H1 (cell line): ENCODE measurements around the gene SAXO1. TPM values are rescaled to one million over a fixed set of nuclear protein-coding genes. Genes with fewer than 3 reads are reported as not detected.

ENCODE experiments used
- CTCF ChIA-PET: fragments of 300-600 bp; sonication (Branson Sonifier 250); formaldehyde crosslinking; loops from one replicate; lab custom pipeline; 2021; ENCODE audit not compliant: partially characterized antibody; lab: Charles Lee
- POLR2A ChIA-PET: fragments of 300-600 bp; sonication (Branson Sonifier 250); formaldehyde crosslinking; loops from one replicate; lab custom pipeline; 2021; ENCODE audit warnings: inconsistent platforms; ENCODE audit not compliant: partially characterized antibody; lab: Charles Lee
- DNase-seq, 2 experiments: peaks; one replicate each; pipeline versions ENCODE4 v3.0.0 to v3.0.0-alpha.2; 2010 to 2022; ENCODE audit warnings: low spot score in 2 of 2, low read depth in 1 of 2, mixed read lengths in 1 of 2
- FAIRE-seq: peaks from 2 replicates; lab custom pipeline; 2011; peaks lifted over from hg19 to GRCh38; lab: Jason Lieb, UNC
- H2AFZ ChIP-seq: 2 replicates; pipeline ENCODE4 v1.8.1; 2012; ENCODE audit warnings: low read length, inconsistent platforms
- H2AK5ac ChIP-seq: 2 replicates; pipeline ENCODE4 v1.6.1; 2013; ENCODE audit warnings: low read depth, low read length
- H2BK120ac ChIP-seq: replicated peaks from 2 replicates; pipeline ENCODE3; 2013; ENCODE audit warnings: low read depth, low read length, inconsistent platforms
- H2BK12ac ChIP-seq: 2 replicates; pipeline ENCODE4 v1.6.1; 2013; ENCODE audit warnings: low read depth, low read length
- H2BK15ac ChIP-seq: 2 replicates; pipeline ENCODE4 v1.6.1; 2013; ENCODE audit warnings: low read length
- H2BK20ac ChIP-seq: 2 replicates; pipeline ENCODE4 v1.6.1; 2013; ENCODE audit warnings: low read length
- H2BK5ac ChIP-seq: 2 replicates; pipeline ENCODE4 v1.6.1; 2013; ENCODE audit warnings: low read depth, low read length
- H3K14ac ChIP-seq: 2 replicates; pipeline ENCODE4 v1.6.1; 2013; ENCODE audit warnings: inconsistent platforms; ENCODE audit not compliant: insufficient read length
- H3K18ac ChIP-seq: 2 replicates; pipeline ENCODE4 v1.6.1; 2013; ENCODE audit warnings: low read length; ENCODE audit errors: extremely low read depth
- H3K23ac ChIP-seq: 2 replicates; pipeline ENCODE4 v1.6.1; 2013; ENCODE audit warnings: inconsistent platforms; ENCODE audit not compliant: insufficient read length
- H3K23me2 ChIP-seq: 2 replicates; pipeline ENCODE4 v1.6.1; 2013; ENCODE audit warnings: low read depth, low read length
- H3K27ac ChIP-seq: 2 replicates; pipeline ENCODE4 v1.6.1; 2011; ENCODE audit warnings: low read depth, low read length, inconsistent platforms
- H3K27me3 ChIP-seq, 4 experiments: replicated peaks in 1 of 4; 1 replicate in 1 of 4; 2 replicates in 3 of 4; pipeline versions ENCODE4 v1.6.1 to v1.8.1; 2011 to 2013; ENCODE audit warnings: low read length in 3 of 4, mild to moderate bottlenecking in 3 of 4, inconsistent platforms in 2 of 4, mixed read lengths in 2 of 4, moderate library complexity in 1 of 4; ENCODE audit not compliant: control insufficient read depth in 3 of 4, insufficient read depth in 3 of 4; ENCODE audit errors: extremely low read depth in 1 of 4
- H3K36me3 ChIP-seq, 4 experiments: 2 replicates each; pipeline versions ENCODE4 v1.6.1 to v1.8.1; 2011 to 2013; ENCODE audit warnings: mild to moderate bottlenecking in 4 of 4, low read length in 3 of 4, moderate library complexity in 2 of 4, control low read depth in 1 of 4, inconsistent platforms in 1 of 4; ENCODE audit not compliant: insufficient read depth in 4 of 4, control insufficient read depth in 2 of 4
- H3K4ac ChIP-seq: replicated peaks from 2 replicates; pipeline ENCODE3; 2013; ENCODE audit warnings: low read length, low read depth, mixed read lengths, inconsistent platforms; ENCODE audit not compliant: insufficient read length
- H3K4me1 ChIP-seq, 4 experiments: replicated peaks in 1 of 4; 1 replicate in 1 of 4; 2 replicates in 3 of 4; pipeline versions ENCODE4 v1.6.1 to v1.8.1; 2011 to 2013; ENCODE audit warnings: low read length in 3 of 4, inconsistent platforms in 2 of 4, mixed read lengths in 1 of 4; ENCODE audit not compliant: insufficient read depth in 4 of 4, control insufficient read depth in 3 of 4
- H3K4me2 ChIP-seq, 2 experiments: 2 replicates each; pipeline versions ENCODE4 v1.6.1 to v1.8.1; 2011 to 2013; ENCODE audit warnings: low read depth in 2 of 2, low read length in 2 of 2, control low read depth in 1 of 2, inconsistent platforms in 1 of 2, mild to moderate bottlenecking in 1 of 2; ENCODE audit not compliant: insufficient read depth in 1 of 2
- H3K4me3 ChIP-seq, 4 experiments: fragments of 200-600, 300-600 bp in 1 of 4; sonication (generic), shearing (Covaris generic), sonication (Bioruptor Twin) in 1 of 4; 2 replicates each; pipeline versions ENCODE4 v1.5.1 to v1.8.1; 2011 to 2016; ENCODE audit warnings: low read length in 4 of 4, low read depth in 3 of 4, control low read depth in 2 of 4, inconsistent platforms in 2 of 4, mild to moderate bottlenecking in 2 of 4, mixed read lengths in 1 of 4, moderate library complexity in 1 of 4; ENCODE audit not compliant: insufficient read depth in 2 of 4; ENCODE audit errors: extremely low read depth in 1 of 4
- H3K56ac ChIP-seq: replicated peaks from 2 replicates; pipeline ENCODE3; 2013; ENCODE audit warnings: low read depth, mild to moderate bottlenecking, mixed read lengths, low read length, inconsistent platforms; ENCODE audit not compliant: insufficient read length
- H3K79me1 ChIP-seq: 2 replicates; pipeline ENCODE4 v1.6.1; 2013; ENCODE audit warnings: low read depth, low read length, control low read depth
- H3K79me2 ChIP-seq, 2 experiments: 2 replicates each; pipeline versions ENCODE4 v1.6.1 to v1.8.1; 2012 to 2013; ENCODE audit warnings: low read length in 2 of 2, mild to moderate bottlenecking in 2 of 2, inconsistent platforms in 1 of 2; ENCODE audit not compliant: insufficient read depth in 2 of 2, control insufficient read depth in 1 of 2
- H3K9ac ChIP-seq, 4 experiments: replicated peaks in 1 of 4; 1 replicate in 1 of 4; 2 replicates in 3 of 4; pipeline versions ENCODE4 v1.6.1 to v1.8.1; 2011 to 2013; ENCODE audit warnings: low read depth in 3 of 4, low read length in 3 of 4, control low read depth in 2 of 4, mild to moderate bottlenecking in 2 of 4, moderate library complexity in 2 of 4, inconsistent platforms in 1 of 4; ENCODE audit errors: extremely low read depth in 1 of 4
- H3K9me3 ChIP-seq, 2 experiments: 2 replicates each; pipeline versions ENCODE4 v1.6.1 to v1.8.1; 2012 to 2013; ENCODE audit warnings: mild to moderate bottlenecking in 2 of 2, moderate library complexity in 2 of 2, control low read depth in 1 of 2, inconsistent platforms in 1 of 2, low read depth in 1 of 2, low read length in 1 of 2, mixed read lengths in 1 of 2; ENCODE audit not compliant: insufficient read depth in 2 of 2
- H4K20me1 ChIP-seq, 2 experiments: replicated peaks in 1 of 2; 2 replicates each; pipeline versions ENCODE3 to v1.8.1; 2011 to 2013; ENCODE audit warnings: inconsistent platforms in 2 of 2, low read length in 2 of 2, mild to moderate bottlenecking in 1 of 2; ENCODE audit not compliant: insufficient read depth in 2 of 2, control insufficient read depth in 1 of 2
- H4K5ac ChIP-seq: 2 replicates; pipeline ENCODE4 v1.6.1; 2013; ENCODE audit warnings: low read length, low read depth, mixed read lengths, inconsistent platforms; ENCODE audit not compliant: insufficient read length
- H4K8ac ChIP-seq: 2 replicates; pipeline ENCODE4 v1.8.0; 2013; ENCODE audit warnings: mild to moderate bottlenecking, moderate library complexity, low read length, inconsistent platforms; ENCODE audit not compliant: insufficient read depth; ENCODE audit errors: extremely low read depth
- H4K91ac ChIP-seq: replicated peaks from 2 replicates; pipeline ENCODE3; 2013; ENCODE audit warnings: low read length, mixed read lengths, inconsistent platforms; ENCODE audit not compliant: insufficient read length
- JUND ChIP-seq: IDR thresholded peaks from 2 replicates; pipeline ENCODE4 v1.6.1; 2011; ENCODE audit warnings: mild to moderate bottlenecking, improper control_type of control experiment, low read length
- SP1 ChIP-seq: IDR thresholded peaks from 2 replicates; pipeline ENCODE4 v1.6.1; 2011; ENCODE audit warnings: low read depth, low read length
- TBP ChIP-seq: IDR thresholded peaks from 2 replicates; pipeline ENCODE4 v1.6.1; 2011; ENCODE audit warnings: low read depth, low read length, improper control_type of control experiment
- TEAD4 ChIP-seq: IDR thresholded peaks from 2 replicates; pipeline ENCODE4 v1.6.1; 2012; ENCODE audit warnings: low read depth, low read length, inconsistent platforms, mixed read lengths
- WGBS, 2 experiments: shearing (Covaris generic) in 1 of 2; methylation state at CpG; one replicate each; pipeline versions ENCODE4 v1.1.6 to v1.1.7; 2013 to 2015; ENCODE audit warnings: low lambda C conversion rate in 2 of 2, mixed read lengths in 2 of 2, inconsistent platforms in 1 of 2, low coverage in 1 of 2, missing lambda C conversion rate in 1 of 2; ENCODE audit not compliant: insufficient replicate concordance in 2 of 2, insufficient coverage in 1 of 2, insufficient read length in 1 of 2; ENCODE audit errors: extremely low coverage in 1 of 2, missing lambda C conversion rate in 1 of 2; 5-methylcytosine and 5-hydroxymethylcytosine counted together
- polyA plus RNA-seq, 7 experiments: library from polyadenylated mRNA; depleted of rRNA in 3 of 7; stranded (reverse) in 5 of 7; unstranded in 2 of 7; fragments of >200 nt in 5 of 7; fragments of 200-250 nt in 2 of 7; gene quantifications; 1 replicate in 5 of 7; 2 replicates in 1 of 7; 4 replicates in 1 of 7; pipeline versions ENCODE4 v1.2.1 to v1.2.3, GENCODE V29; 2011 to 2013; ENCODE audit warnings: missing spikeins in 2 of 7, mixed read lengths in 2 of 7
- total RNA-seq: library from RNA; stranded (reverse); fragmentation: NEBNext Ultra II Directional; extraction: Animal tissue kit (Norgen Biotek cat#: 25700); gene quantifications from 2 replicates; pipeline ENCODE4 v1.2.1, GENCODE V29; 2021

Gene SAXO1
- total and polyA plus RNA-seq, 2 of the 8 experiments (the other 6 are each of a cell fraction or from before 2014, with no cell fraction given): 0.11 to 0.20 TPM

DNA sequence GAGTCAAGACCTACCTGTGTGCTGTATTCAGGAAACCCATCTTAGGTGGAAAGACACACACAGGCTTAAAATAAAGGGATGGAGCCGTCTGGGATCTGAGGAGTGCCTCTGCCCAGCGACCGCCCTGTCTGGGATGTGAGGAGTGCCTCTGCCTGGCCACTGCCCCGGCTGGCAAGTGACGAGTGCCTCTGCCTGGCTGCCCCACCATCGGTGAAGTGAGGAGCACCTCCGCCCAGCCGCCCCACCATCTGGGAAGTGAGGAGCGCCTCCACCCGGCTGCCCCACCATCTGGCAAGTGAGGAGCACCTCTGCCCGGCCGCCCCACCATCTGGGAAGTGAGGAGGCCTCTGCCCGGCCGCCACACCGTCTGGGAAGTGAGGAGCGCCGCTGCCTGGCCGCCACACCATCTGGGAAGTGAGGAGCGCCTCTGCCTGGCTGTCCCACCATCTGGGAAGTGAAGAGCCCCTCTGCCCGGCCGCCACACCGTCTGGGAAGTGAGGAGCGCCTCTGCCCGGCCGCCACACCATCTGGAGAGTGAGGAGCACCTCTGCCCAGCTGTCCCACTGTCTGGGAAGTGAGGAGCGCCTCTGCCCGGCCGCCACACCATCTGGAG is 33.7 kb downstream of the SAXO1 start:
- H2BK5ac ChIP-seq: no peak overlapping the region
- no peak overlapping the region for H4K5ac ChIP-seq
- no peaks in the 10 kb centered on the region for H3K79me2 ChIP-seq
- H4K8ac ChIP-seq: no peak overlapping the region
- no peak overlapping the region for H2BK120ac ChIP-seq
- FAIRE-seq (no peak), DNase-seq (no peak)
- peaks cover 0 to 15% of the 10 kb centered on the region in 2 experiments; a peak in 2 of 4 replicates for H3K9me3 ChIP-seq
- H3K27me3 ChIP-seq: no peaks in the 10 kb centered on the region
- H2AK5ac ChIP-seq: no peak overlapping the region
- H4K91ac ChIP-seq: no peak overlapping the region
- no peak overlapping the region for H3K14ac ChIP-seq
- no peak overlapping the region for H3K4me3 ChIP-seq
- no peak overlapping the region for H3K9ac ChIP-seq
- no peak overlapping the region for H3K27ac ChIP-seq
- no peaks in the 10 kb centered on the region; a peak in 1 of 8 replicates for H3K36me3 ChIP-seq
- H4K20me1 ChIP-seq: no peaks in the 10 kb centered on the region
- H2BK20ac ChIP-seq: no peak overlapping the region
- no peak overlapping the region for H3K18ac ChIP-seq
- no peak overlapping the region for H3K56ac ChIP-seq
- no peak overlapping the region for H2BK15ac ChIP-seq
- no peaks in the 10 kb centered on the region for H3K4me1 ChIP-seq
- CTCF ChIA-PET: no interaction called here
- 93% methylated on average over 19 of the region's 28 CpGs; no CpG with 5 or more reads in 1 of the 2 experiments for WGBS, 2 experiments
- H3K4ac ChIP-seq: no peak overlapping the region
- no peak overlapping the region for H2AFZ ChIP-seq
- no peak overlapping the region for H3K4me2 ChIP-seq
- POLR2A ChIA-PET: no interaction called here
- H3K23me2 ChIP-seq: no peaks in the 10 kb centered on the region
- no peak overlapping the region for H2BK12ac ChIP-seq
- H3K23ac ChIP-seq: no peak overlapping the region
- H3K79me1 ChIP-seq: no peaks in the 10 kb centered on the region
- TF ChIP-seq JUND: no peak
- no peak for TF ChIP-seq SP1
- no peak for TF ChIP-seq TBP
- TF ChIP-seq TEAD4: no peak
